Measurements from ENCODE around the gene DNM3. TPM values are rescaled to one million over a fixed set of nuclear protein-coding genes. Genes with fewer than 3 reads are reported as not detected.
A peak's percentile ranks its signal among the peaks of the same experiment; 100 is the strongest.
"Not testable (repeated sequence)": the region's sequence is repeated elsewhere in the genome, so short reads cannot be mapped to it uniquely, and the experiment has no call there.

The DNM3 gene
- total RNA-seq, 1 donor from 2014 or later, result 2.3 TPM

GRCh38 chr1:172273647-172274396 lies 432.5 kb downstream of the DNM3 start:
- intact Hi-C loops (cut with micrococcal nuclease), result no loop called here
- DNase-seq (no peak), ATAC-seq (peak; percentile 57)

- no peak for ATAC-seq
- intact Hi-C loops (cut with micrococcal nuclease), result no loop called here
- DNase-seq, result no peak
Measured at GRCh38 chr1:172275478-172275877, 434.2 kb downstream of the DNM3 start.

GRCh38 chr1:172276120-172276818 lies 435.0 kb downstream of the DNM3 start:
- ATAC-seq (no peak), DNase-seq (no peak)
- intact Hi-C loops (cut with micrococcal nuclease), result no loop called here

GRCh38 chr1:172277275-172277674 lies 436.0 kb downstream of the DNM3 start:
- intact Hi-C loops (cut with micrococcal nuclease), result no loop called here
- DNase-seq (no peak), ATAC-seq (no peak)

- no peak for ATAC-seq
- intact Hi-C loops (cut with micrococcal nuclease), result no loop called here
Measured at GRCh38 chr1:172277989-172278388, 436.7 kb downstream of the DNM3 start.

GRCh38 chr1:172278478-172278877 lies 437.2 kb downstream of the DNM3 start:
- DNase-seq (no peak), ATAC-seq (no peak)
- intact Hi-C loops (cut with micrococcal nuclease), result no loop called here

More at GRCh38 chr1:172277989-172278388, 436.7 kb downstream of the DNM3 start:
- DNase-seq, result no peak

GRCh38 chr1:172279939-172280636 lies 438.8 kb downstream of the DNM3 start:
- DNase-seq (no peak), ATAC-seq (no peak)
- intact Hi-C loops (cut with micrococcal nuclease), result no loop called here

GRCh38 chr1:172283766-172284165 lies 442.5 kb downstream of the DNM3 start:
- DNase-seq, result no peak
- no peak for ATAC-seq
- intact Hi-C loops (cut with micrococcal nuclease), result no loop called here

GRCh38 chr1:172286629-172287076 lies 445.4 kb downstream of the DNM3 start:
- DNase-seq (no peak), ATAC-seq (peak; percentile 92)

GRCh38 chr1:172287208-172287607 lies 445.9 kb downstream of the DNM3 start:
- intact Hi-C loops (cut with micrococcal nuclease), result no loop called here
- DNase-seq, result peak; percentile 76
- peak; percentile 92 for ATAC-seq

More at GRCh38 chr1:172286629-172287076, 445.4 kb downstream of the DNM3 start:
- intact Hi-C loops (cut with micrococcal nuclease), result no loop called here

- DNase-seq (no peak), ATAC-seq (no peak)
- intact Hi-C loops (cut with micrococcal nuclease), result no loop called here
Measured at GRCh38 chr1:172288581-172288980, 447.3 kb downstream of the DNM3 start.

- DNase-seq (no peak), ATAC-seq (no peak)
- intact Hi-C loops (cut with micrococcal nuclease), result no loop called here
Measured at GRCh38 chr1:172289448-172289847, 448.1 kb downstream of the DNM3 start.

GRCh38 chr1:172292840-172293239 lies 451.5 kb downstream of the DNM3 start:
- intact Hi-C loops (cut with micrococcal nuclease), result no loop called here
- no peak for ATAC-seq
- no peak for DNase-seq

- ATAC-seq, result no peak
- no peak for DNase-seq
- intact Hi-C loops (cut with micrococcal nuclease), result no loop called here
Measured at GRCh38 chr1:172293429-172293828, 452.1 kb downstream of the DNM3 start.

- no peak for ATAC-seq
- DNase-seq, result no peak
- intact Hi-C loops (cut with micrococcal nuclease), result no loop called here
Measured at GRCh38 chr1:172298141-172298540, 456.8 kb downstream of the DNM3 start.

- DNase-seq (no peak), ATAC-seq (no peak)
- intact Hi-C loops (cut with micrococcal nuclease), result no loop called here
Measured at GRCh38 chr1:172298911-172299310, 457.6 kb downstream of the DNM3 start.

GRCh38 chr1:172299515-172299914 lies 458.2 kb downstream of the DNM3 start:
- intact Hi-C loops (cut with micrococcal nuclease), result no loop called here
- no peak for DNase-seq
- no peak for ATAC-seq

GRCh38 chr1:172307508-172307907 lies 466.2 kb downstream of the DNM3 start:
- ATAC-seq; DNase-seq; intact Hi-C loops (cut with micrococcal nuclease): not testable (repeated sequence)

GRCh38 chr1:172308142-172308541 lies 466.8 kb downstream of the DNM3 start:
- ATAC-seq (no peak), DNase-seq (no peak)
- intact Hi-C loops (cut with micrococcal nuclease), result no loop called here

GRCh38 chr1:172308577-172308976 lies 467.3 kb downstream of the DNM3 start:
- no peak for DNase-seq
- ATAC-seq, result no peak
- intact Hi-C loops (cut with micrococcal nuclease), result no loop called here

All from left ventricle myocardium superior (tissue), 1 donor.